ENCODE results near the gene CD151. TPM values are rescaled to one million over a fixed set of nuclear protein-coding genes. Genes with fewer than 3 reads are reported as not detected.

The CD151 gene
- total RNA-seq, 1 experiment from 2014 or later, result 127 TPM

- no peak overlapping the region for H3K27ac ChIP-seq (ENCODE audit: low read depth, low read length, poor library complexity, severe bottlenecking)
- no peaks in the 10 kb centered on the region for H3K9me3 ChIP-seq (ENCODE audit: low read depth, low read length, poor library complexity, severe bottlenecking)
- no peaks in the 10 kb centered on the region for H3K27me3 ChIP-seq (replicated peaks; ENCODE audit: insufficient read depth, low read depth, low read length, poor library complexity)
- peaks cover 17% of the 10 kb centered on the region for H3K4me1 ChIP-seq (ENCODE audit: insufficient read depth, low read length, poor library complexity, severe bottlenecking)
- BruUV-seq (replicated peaks), result no TSS peak
- no peak for DNase-seq (ENCODE audit: low spot score)
- TF ChIP-seq EZH2 (IDR thresholded peaks at IDR 0.05; ENCODE audit: borderline replicate concordance, low read depth, low read length, poor library complexity, severe bottlenecking) (no peak), CTCF (conservative IDR thresholded peaks at IDR 0.05; ENCODE audit: low read depth, low read length) (no peak)
- H3K4me3 ChIP-seq (ENCODE audit: low read depth, low read length, poor library complexity, severe bottlenecking), result peak overlapping the region; percentile 52
- intact Hi-C loops (cut with micrococcal nuclease; ENCODE audit: unreplicated experiment), result loop anchor here (2.0 to 10.0 kb wide), 2 partner anchors 125 to 201 kb away; no protein-coding TSS in a partner anchor
- no peaks in the 10 kb centered on the region for H3K36me3 ChIP-seq (ENCODE audit: insufficient read depth, low read length, poor library complexity, severe bottlenecking)
- POLR2A ChIA-PET (ENCODE audit: low non-redundant PET), result no interaction called here
- CTCF ChIA-PET, result no interaction called here
Observed at GRCh38 chr11:849951-850774, 17.4 kb downstream of the CD151 start.

DNA sequence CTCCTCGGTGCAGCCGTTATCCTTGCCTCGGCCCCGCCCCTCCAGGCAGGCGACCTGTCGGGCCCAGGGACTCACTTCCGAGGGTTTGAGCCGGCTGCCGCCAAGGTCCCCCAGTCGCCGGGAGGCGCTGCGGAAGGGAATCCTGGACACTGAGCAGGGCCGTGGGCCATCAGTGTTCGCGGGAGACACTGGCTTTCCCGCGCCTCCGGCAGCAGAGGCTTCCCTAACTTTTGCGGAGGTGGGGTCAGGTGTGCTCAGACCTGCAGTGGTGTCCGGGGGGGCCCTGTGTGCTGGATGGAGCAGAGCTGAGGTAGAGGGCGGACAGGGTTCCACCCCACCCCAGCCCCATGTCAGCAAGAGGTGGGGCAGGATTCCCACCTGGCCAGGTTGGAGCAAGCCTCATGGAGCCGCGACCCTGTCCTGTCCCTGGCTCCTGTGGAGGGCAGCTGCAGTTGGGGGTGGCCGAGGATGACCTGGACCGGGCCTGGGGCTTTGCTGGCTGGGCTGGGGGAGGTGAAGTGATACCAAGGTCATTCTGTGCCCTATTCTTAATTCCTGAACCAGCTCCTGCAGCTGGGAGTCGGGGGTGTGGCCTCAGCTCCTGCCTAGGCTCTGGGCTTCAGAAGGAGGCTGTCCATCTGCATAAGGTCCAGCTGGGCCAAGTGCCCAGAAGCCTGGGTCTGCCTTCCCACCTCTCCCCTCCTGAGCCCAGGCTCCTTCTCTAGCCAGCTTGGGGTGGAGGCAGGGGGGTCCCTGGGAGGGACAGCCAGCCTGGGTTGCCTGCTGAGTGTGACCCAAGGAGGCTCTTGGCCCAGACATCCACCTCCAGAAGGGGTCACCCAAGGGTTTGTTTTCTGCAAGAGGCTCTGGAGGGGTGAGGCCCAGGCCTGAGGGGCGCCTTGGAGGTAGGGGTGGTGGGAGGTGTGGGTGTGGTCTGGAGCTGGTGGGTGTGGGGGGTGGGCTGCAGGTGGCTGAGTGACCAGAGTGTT, 18.3 kb downstream of the CD151 start:
- CTCF ChIA-PET, result no interaction called here
- no peak overlapping the region for H3K27ac ChIP-seq (ENCODE audit: low read depth, low read length, poor library complexity, severe bottlenecking)
- peak overlapping the region; percentile 52 for H3K4me3 ChIP-seq (ENCODE audit: low read depth, low read length, poor library complexity, severe bottlenecking)
- TF ChIP-seq EZH2 (IDR thresholded peaks at IDR 0.05; ENCODE audit: borderline replicate concordance, low read depth, low read length, poor library complexity, severe bottlenecking) (no peak), CTCF (conservative IDR thresholded peaks at IDR 0.05; ENCODE audit: low read depth, low read length) (no peak; the same call in 1 of the 2 replicates)
- intact Hi-C loops (cut with micrococcal nuclease; ENCODE audit: unreplicated experiment), result loop anchor here (10.0 kb wide), 1 partner anchor 124 kb away; no protein-coding TSS in a partner anchor
- H3K4me1 ChIP-seq (ENCODE audit: insufficient read depth, low read length, poor library complexity, severe bottlenecking), result peaks cover 17% of the 10 kb centered on the region
- H3K9me3 ChIP-seq (ENCODE audit: low read depth, low read length, poor library complexity, severe bottlenecking), result no peaks in the 10 kb centered on the region
- no peak for DNase-seq (ENCODE audit: low spot score)
- POLR2A ChIA-PET (ENCODE audit: low non-redundant PET), result no interaction called here
- no TSS peak for BruUV-seq (replicated peaks)
- no peaks in the 10 kb centered on the region for H3K36me3 ChIP-seq (ENCODE audit: insufficient read depth, low read length, poor library complexity, severe bottlenecking)
- H3K27me3 ChIP-seq (replicated peaks; ENCODE audit: insufficient read depth, low read depth, low read length, poor library complexity), result no peaks in the 10 kb centered on the region

DNA sequence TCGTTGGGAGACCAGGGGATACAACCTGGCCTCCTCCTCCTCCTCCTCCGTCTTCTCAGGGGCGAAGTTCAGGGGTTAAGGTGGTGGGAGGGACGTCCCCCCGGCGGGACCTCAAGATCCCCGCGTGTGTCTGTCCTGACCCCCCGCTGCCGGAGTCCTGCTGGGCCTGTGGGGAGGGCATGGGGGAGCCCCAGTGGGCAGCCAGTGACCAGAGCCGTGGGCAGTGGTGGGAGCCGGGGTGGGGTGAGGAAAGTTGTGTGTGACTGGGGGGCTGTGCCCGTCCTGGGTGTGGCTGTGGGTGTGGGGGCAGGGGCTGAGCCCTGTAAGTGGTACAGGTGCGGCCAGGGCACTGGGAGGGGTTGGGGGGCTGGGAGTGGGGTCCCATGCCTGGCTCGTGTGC, 20.0 kb downstream of the CD151 start:
- ChIA-PET POLR2A (ENCODE audit: low non-redundant PET) (no interaction called here), CTCF (no interaction called here)
- Histone ChIP-seq H3K27me3 (replicated peaks; ENCODE audit: insufficient read depth, low read depth, low read length, poor library complexity) (no peaks in the 10 kb centered on the region), H3K9me3 (ENCODE audit: low read depth, low read length, poor library complexity, severe bottlenecking) (no peaks in the 10 kb centered on the region), H3K4me1 (ENCODE audit: insufficient read depth, low read length, poor library complexity, severe bottlenecking) (peaks cover 17% of the 10 kb centered on the region), H3K27ac (ENCODE audit: low read depth, low read length, poor library complexity, severe bottlenecking) (no peak overlapping the region), H3K36me3 (ENCODE audit: insufficient read depth, low read length, poor library complexity, severe bottlenecking) (no peaks in the 10 kb centered on the region), H3K4me3 (ENCODE audit: low read depth, low read length, poor library complexity, severe bottlenecking) (no peak overlapping the region)
- intact Hi-C loops (cut with micrococcal nuclease; ENCODE audit: unreplicated experiment), result loop anchor here (10.0 kb wide), 1 partner anchor 122 kb away; no protein-coding TSS in a partner anchor
- BruUV-seq (replicated peaks), result no TSS peak
- TF ChIP-seq CTCF (conservative IDR thresholded peaks at IDR 0.05; ENCODE audit: low read depth, low read length) (no peak), EZH2 (IDR thresholded peaks at IDR 0.05; ENCODE audit: borderline replicate concordance, low read depth, low read length, poor library complexity, severe bottlenecking) (no peak)
- no peak for DNase-seq (ENCODE audit: low spot score)
